ENCODE data around the gene EPHA6. TPM values are rescaled to one million over a fixed set of nuclear protein-coding genes. Genes with fewer than 3 reads are reported as not detected.

EPHA6 gene
- total and polyA plus RNA-seq, 2 donors (not counting 3 experiments of a cell fraction or from before 2014, with no cell fraction given), result not detected

- Histone ChIP-seq H3K27me3 (ENCODE audit: control insufficient read depth in 2 of 2, insufficient read depth in 2 of 2, low read length in 2 of 2) (no peaks in the 10 kb centered on the region), H3K4me3 (replicated peaks in 1 of 3; ENCODE audit: insufficient read depth in 1 of 3, low read depth in 1 of 3, low read length in 3 of 3) (no peak overlapping the region), H3K36me3 (ENCODE audit: control insufficient read depth in 2 of 2, extremely low read depth in 1 of 2, insufficient read depth in 2 of 2, low read length in 2 of 2) (no peaks in the 10 kb centered on the region), H3K9ac (replicated peaks; ENCODE audit: extremely low read depth, insufficient read depth, low read length) (no peak overlapping the region), H3K4me2 (ENCODE audit: insufficient read depth, low read length) (no peak overlapping the region), H3K9me3 (replicated peaks; ENCODE audit: control insufficient read depth, insufficient read depth, low read length) (no peaks in the 10 kb centered on the region), H3K9me1 (replicated peaks; ENCODE audit: control insufficient read depth, extremely low read depth, insufficient read depth, low read length) (no peaks in the 10 kb centered on the region), H3K27ac (ENCODE audit: insufficient read depth, low read depth, low read length) (no peak overlapping the region), H3K4me1 (ENCODE audit: control insufficient read depth, extremely low read depth, insufficient read depth, low read length) (no peaks in the 10 kb centered on the region), H3K79me2 (ENCODE audit: control insufficient read depth, insufficient read depth, low read length) (no peaks in the 10 kb centered on the region), H2AFZ (ENCODE audit: low read depth, low read length) (no peak overlapping the region), H4K20me1 (replicated peaks; ENCODE audit: control insufficient read depth, extremely low read depth, insufficient read depth, low read length) (no peaks in the 10 kb centered on the region)
- ChIA-PET CTCF (no interaction called here), POLR2A (no interaction called here)
- no peak for DNase-seq (ENCODE audit: low read depth, low spot score)
- intact Hi-C loops (cut with micrococcal nuclease) (no loop called here), dilution Hi-C loops (cut with MboI; ENCODE audit: extremely low pct_ligation_motif_present, low sequenced_read_pairs) (no loop called here)
- no peak for TF ChIP-seq MYC (IDR thresholded peaks at IDR 0.05; ENCODE audit: low read depth, low read length)
- no peak for TF ChIP-seq FOS (IDR thresholded peaks at IDR 0.05; ENCODE audit: borderline replicate concordance, insufficient read depth, low read length)
- TF ChIP-seq EZH2 (IDR thresholded peaks at IDR 0.05; ENCODE audit: borderline replicate concordance, low read depth, low read length, severe bottlenecking), result no peak
- TF ChIP-seq POLR2AphosphoS5 (IDR thresholded peaks at IDR 0.05; ENCODE audit: insufficient read depth, low read depth, low read length), result no peak
- TF ChIP-seq POLR2A (IDR thresholded peaks at IDR 0.05; ENCODE audit: low read depth, low read length), result no peak
- no peak for TF ChIP-seq CTCF (IDR thresholded peaks at IDR 0.05; ENCODE audit: extremely low read depth in 1 of 2, insufficient read depth in 1 of 2, low read depth in 1 of 2, low read length in 2 of 2)
- TF ChIP-seq GATA2 (IDR thresholded peaks at IDR 0.05; ENCODE audit: insufficient read depth, insufficient read length, low read depth, low read length), result no peak
- TF ChIP-seq JUN (IDR thresholded peaks at IDR 0.05; ENCODE audit: borderline replicate concordance, insufficient read depth, insufficient read length, low read depth), result no peak
- no peak for TF ChIP-seq MAX (IDR thresholded peaks at IDR 0.05; ENCODE audit: insufficient read depth, insufficient read length)
- no peak for FAIRE-seq
- no TSS peak for BruUV-seq (replicated peaks)
These were observed 317.1 kb downstream of the EPHA6 start for GRCh38 chr3:97131476-97131875.

All from endothelial cell of umbilical vein (primary cell).